Right ventricle myocardium inferior (tissue), 1 donor: Measurements from ENCODE around the gene EID3. TPM values are rescaled to one million over a fixed set of nuclear protein-coding genes. Genes with fewer than 3 reads are reported as not detected.
"Not testable (repeated sequence)": the region's sequence is repeated elsewhere in the genome, so short reads cannot be mapped to it uniquely, and the experiment has no call there.

Experiments
- ATAC-seq: fragments of 200-7000 bp; cut with Tn5 transposase; one replicate; pipeline ENCODE4 v1.9.1; 2020; ENCODE audit warnings: mild to moderate bottlenecking, moderate library complexity
- DNase-seq: peaks from one replicate; pipeline ENCODE4 v3.0.0; 2021; ENCODE audit errors: missing footprints
- intact Hi-C: fragments of 100-400 bp; cut with DNase I; formaldehyde crosslinking; loops from one replicate; pipeline ENCODE4 v1.11.0; 2022
- total RNA-seq: library from RNA; stranded (reverse); fragmentation: NEBNext Ultra II Directional; extraction: Animal tissue kit (Norgen Biotek cat#: 25700); gene quantifications from one replicate; pipeline ENCODE4 v1.2.1, GENCODE V29; 2021
- donor health status: DM: no; HTN: yes; CAD: no; lungs with severe emphysema.

The EID3 gene
- total RNA-seq, 1 donor from 2014 or later, result 0.49 TPM

- ATAC-seq, result no peak
- DNase-seq, result no peak
- intact Hi-C loops, result no loop called here
Observed at GRCh38 chr12:104306943-104307654, 3.6 kb downstream of the EID3 start.

GRCh38 chr12:104307655-104308000 lies 4.1 kb downstream of the EID3 start:
- intact Hi-C loops, result no loop called here
- no peak for DNase-seq
- no peak for ATAC-seq

GRCh38 chr12:104309446-104309993 lies 6.0 kb downstream of the EID3 start:
- DNase-seq (no peak), ATAC-seq (no peak)
- intact Hi-C loops, result no loop called here

- intact Hi-C loops, result no loop called here
- DNase-seq (no peak), ATAC-seq (no peak)
Observed at GRCh38 chr12:104310751-104311633, 7.5 kb downstream of the EID3 start.

GRCh38 chr12:104312202-104312601 lies 8.7 kb downstream of the EID3 start:
- intact Hi-C loops, result no loop called here
- ATAC-seq, result no peak
- DNase-seq, result no peak

GRCh38 chr12:104312654-104313053 lies 9.1 kb downstream of the EID3 start:
- intact Hi-C loops, result no loop called here
- ATAC-seq (no peak), DNase-seq (no peak)

GRCh38 chr12:104313568-104314241 lies 10.2 kb downstream of the EID3 start:
- intact Hi-C loops, result no loop called here
- DNase-seq (no peak), ATAC-seq (no peak)

GRCh38 chr12:104314242-104314614 lies 10.7 kb downstream of the EID3 start:
- no peak for ATAC-seq
- DNase-seq, result no peak
- intact Hi-C loops, result no loop called here

GRCh38 chr12:104315326-104316224 lies 12.0 kb downstream of the EID3 start:
- DNase-seq (no peak), ATAC-seq (no peak)
- intact Hi-C loops, result no loop called here

GRCh38 chr12:104316936-104317335 lies 13.4 kb downstream of the EID3 start:
- intact Hi-C loops, result no loop called here
- ATAC-seq (no peak), DNase-seq (no peak)

- ATAC-seq, result no peak
- DNase-seq, result no peak
- intact Hi-C loops, result no loop called here
Observed at GRCh38 chr12:104317538-104318210, 14.1 kb downstream of the EID3 start.

- no peak for DNase-seq
- no peak for ATAC-seq
- intact Hi-C loops, result no loop called here
Observed at GRCh38 chr12:104319028-104319427, 15.5 kb downstream of the EID3 start.

GRCh38 chr12:104319918-104320626 lies 16.5 kb downstream of the EID3 start:
- DNase-seq (no peak), ATAC-seq (no peak)
- intact Hi-C loops, result no loop called here

- no peak for DNase-seq
- intact Hi-C loops, result no loop called here
- no peak for ATAC-seq
Observed at GRCh38 chr12:104320627-104321024, 17.1 kb downstream of the EID3 start.

GRCh38 chr12:104321949-104322348 lies 18.4 kb downstream of the EID3 start:
- DNase-seq, result no peak
- intact Hi-C loops, result no loop called here
- ATAC-seq, result no peak

- DNase-seq, intact Hi-C loops, ATAC-seq: not testable (repeated sequence)
Observed at GRCh38 chr12:104322533-104322932, 19.0 kb downstream of the EID3 start.

- intact Hi-C loops, result no loop called here
- DNase-seq (no peak), ATAC-seq (no peak)
Observed at GRCh38 chr12:104323899-104324298, 20.4 kb downstream of the EID3 start.
